Fibroblast of skin of right biceps (primary cell): Measurements from ENCODE around the gene TLCD5.

Experiments
- DNase-seq: peaks from one replicate; pipeline ENCODE4 v3.0.0-alpha.2; 2013

Gene TLCD5

DNA sequence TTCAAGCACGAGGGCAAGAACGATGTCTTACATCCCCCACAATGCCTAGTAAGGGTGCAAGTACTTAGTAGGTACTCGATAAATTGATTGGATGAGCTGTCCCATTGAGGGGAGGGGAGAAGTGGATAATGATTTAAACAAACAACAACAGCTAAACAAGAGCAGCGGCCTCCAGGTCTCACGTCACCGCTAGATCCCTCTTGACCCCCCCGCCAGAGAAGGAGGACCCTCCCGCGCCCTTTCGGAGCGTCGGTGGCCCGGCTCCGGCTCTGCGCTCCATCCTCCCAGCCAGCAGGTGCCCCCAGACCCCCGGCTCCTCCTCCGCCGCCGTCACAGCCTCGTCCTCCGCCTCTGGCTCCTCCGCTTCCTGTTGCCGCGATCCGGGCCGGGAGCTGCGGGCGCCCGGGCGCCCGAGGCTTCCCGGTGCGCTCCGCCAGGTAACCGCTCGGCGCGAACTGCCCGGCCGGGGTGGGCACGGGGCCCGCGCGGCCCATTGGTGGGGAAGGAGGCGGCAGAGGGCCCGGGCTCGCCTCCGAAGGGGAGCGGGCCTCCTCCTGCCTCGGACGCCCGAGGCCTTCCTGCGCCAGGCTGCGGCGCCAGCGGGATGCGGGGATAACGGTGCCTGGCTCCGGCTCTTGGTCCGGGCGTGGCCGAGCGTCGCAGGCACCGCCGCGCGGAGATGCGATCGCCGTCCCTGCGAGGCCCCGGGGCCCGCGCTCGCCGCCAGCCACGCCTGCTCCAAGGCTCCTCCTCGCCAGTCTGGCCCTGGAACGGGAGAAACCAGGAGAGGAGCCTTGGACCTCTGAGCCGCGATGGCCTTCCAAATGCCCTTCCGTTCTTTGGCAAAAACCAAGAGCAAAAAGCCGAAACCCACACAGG lies at the start of gene TLCD5:
Gene TLCD5, plus strand, starts transcription at position 368 of the 879 bp plus-strand sequence. CDS start 2,143 bp downstream, outside the sequence.
- DNase-seq: peak; percentile 76

DNA sequence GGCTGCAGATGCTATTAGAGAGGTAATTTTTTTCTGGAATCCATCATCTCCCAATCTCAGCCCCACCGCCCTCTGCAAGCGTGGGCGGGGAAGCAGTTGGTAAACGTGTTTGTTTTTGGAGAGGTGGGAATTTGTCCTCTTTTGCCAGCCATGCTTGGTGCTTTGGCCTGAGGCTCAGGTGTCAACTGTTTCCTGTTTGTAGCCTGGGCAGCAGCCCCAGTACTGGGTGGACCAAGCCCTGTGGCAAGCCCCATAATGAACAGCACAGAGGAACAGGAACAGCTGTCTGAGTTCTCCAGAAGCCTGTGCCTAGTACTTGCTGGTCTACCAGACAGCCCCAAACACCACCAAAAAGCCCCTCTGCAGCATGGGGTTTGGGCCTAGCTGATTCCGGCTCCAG lies 45.6 kb upstream of the TLCD5 start:
- DNase-seq: no peak

DNA sequence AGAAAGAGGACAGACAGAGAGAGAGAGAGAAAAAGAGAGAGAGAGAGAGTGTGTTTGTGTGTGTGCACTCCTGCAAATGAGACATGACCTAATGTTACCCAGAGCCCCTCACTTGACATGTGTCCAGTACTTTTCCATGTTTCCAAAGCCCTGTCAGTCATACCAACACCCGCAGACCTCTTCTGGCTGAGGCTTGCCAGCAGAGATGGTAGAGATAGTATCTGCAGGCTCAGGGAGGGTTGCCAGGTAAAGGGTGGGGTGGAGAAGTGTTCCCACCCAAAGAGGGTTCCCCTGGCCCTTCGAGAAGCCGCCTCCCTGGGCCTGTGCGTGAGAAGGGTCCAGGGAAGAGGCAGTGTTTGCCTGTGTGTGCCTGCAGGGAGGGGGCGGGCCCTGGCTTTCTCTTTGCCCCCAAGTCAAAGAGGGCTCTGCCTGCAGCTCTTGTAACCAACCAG lies 44.5 kb upstream of the TLCD5 start:
- no peak for DNase-seq

DNA sequence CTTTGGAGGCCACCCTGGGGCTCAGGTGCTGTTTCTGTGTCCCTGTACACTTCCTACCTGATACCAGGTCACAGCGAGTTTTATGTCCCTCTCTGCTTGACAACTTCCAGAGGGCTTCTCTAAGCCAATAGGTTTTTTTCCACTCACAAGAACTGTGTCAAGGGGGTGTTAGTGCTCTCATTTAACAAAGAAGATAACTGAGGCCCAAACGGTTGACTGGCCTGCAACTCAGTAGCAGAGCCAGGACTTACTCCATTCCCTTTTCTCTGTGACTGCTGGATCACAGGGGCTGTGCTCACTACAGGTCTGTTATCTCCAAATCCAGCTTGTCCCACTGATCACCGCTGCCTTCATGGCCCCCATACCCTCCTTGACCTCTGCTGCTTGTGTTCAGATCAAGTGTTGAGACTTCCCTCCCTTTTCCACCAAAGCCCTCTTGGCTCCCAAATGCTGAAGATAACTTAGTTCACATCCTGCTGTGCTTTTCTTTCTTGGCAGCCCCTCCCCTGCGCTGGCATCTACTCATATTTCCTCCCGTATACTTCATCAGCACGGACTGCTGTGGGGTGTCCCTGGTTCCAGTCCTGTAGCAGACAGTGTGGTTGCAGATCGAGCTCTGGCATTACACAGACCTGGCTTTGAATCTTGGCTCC lies 43.8 kb upstream of the TLCD5 start:
- peak; percentile 19 for DNase-seq

DNA sequence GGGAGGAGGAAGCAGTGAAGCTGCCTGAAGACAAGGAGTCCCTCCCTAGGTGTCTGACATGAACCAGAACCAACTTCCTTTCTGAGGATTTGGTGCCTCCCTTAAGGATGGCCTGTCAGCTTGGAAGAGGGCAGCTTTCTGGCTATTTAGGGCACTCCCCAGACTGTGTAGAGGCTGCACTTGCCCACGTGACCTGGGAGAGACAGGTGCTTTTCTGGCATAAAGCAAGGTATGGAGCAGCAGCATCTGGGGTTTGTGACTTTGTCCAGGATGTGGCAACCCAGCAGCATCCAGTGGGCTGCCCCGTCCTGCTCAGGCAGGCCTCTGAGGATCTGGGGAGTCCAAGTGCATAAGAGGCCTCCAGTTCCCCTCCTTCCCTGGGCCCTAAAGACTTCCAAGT lies 42.0 kb upstream of the TLCD5 start:
- no peak for DNase-seq

DNA sequence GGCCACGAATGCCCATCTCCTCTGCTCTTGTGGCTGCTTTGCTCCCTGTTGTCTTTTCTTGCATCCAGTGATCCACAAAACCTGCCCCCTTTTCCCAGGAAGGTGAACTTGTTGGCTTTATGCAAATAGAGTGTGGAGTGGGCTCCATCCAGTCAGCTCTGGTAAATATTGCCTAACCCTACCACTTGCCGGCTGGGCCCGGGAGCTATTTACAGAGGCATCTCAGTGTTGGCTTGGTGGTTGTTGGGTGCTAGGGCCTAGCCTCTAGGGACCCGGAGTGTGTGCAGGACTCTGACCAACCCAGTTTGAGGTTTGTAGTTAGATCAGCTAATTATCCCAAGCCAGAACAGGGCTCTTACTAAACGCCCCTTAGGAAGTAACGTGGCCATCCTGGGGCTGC lies 40.8 kb upstream of the TLCD5 start:
- DNase-seq: no peak

DNA sequence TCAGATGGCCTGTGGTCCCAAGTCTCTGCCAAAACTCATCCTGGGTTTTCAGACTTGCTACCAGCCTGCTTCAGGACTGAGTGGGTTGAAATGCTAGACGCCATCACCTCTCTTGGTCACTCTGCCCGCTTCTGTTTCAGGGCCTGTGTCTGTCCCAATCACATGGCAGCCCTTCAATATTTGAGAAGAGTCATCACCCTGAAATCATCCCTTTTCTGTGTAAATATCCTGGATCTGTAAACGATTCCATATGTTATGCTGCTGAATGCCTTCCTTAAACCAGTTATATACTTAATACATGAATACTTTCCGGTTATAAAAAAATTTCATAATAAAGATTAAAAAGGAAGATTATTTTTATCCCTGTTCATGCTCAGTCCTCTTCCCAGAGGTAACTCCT lies 39.8 kb upstream of the TLCD5 start:
- peak; percentile 67 for DNase-seq

DNA sequence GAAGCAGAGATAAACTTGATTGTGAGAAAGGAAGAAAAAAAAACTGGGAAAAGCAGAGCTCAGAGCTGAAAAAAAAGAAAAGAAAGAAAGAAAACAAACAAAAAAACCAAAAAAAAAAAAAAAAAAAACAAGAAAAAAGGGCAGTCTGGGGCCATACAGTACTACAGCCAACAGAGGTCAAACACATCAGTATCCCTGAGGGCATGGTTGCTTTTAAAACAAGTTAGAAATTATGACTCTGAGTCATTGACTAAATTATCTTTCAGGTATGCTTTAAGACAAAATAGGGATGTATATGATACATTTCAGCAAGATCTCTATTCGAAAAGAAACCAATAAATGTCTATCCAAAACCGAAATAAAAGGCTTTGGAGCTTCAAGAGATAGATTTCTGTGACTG lies 37.1 kb upstream of the TLCD5 start:
- DNase-seq: no peak

DNA sequence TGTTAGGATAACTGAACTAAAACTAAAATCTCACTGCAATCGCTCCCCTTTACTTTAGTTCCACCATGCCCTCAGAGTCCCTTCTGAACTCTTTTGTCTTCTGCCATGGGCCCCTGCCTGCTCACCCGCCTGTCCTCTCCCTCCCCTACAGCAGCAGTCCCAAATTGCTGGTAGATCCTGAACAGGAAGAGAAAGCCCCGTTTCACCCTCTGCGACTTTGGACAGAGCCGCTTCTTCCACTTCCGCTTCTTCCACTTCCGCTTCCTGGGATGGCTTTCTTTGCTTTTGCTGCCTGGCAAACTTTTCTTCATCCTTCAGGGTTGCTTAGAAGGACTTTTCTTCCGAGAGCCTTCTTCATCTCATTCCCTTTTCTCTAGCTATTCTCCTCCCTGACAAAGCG lies 35.7 kb upstream of the TLCD5 start:
- DNase-seq: no peak

DNA sequence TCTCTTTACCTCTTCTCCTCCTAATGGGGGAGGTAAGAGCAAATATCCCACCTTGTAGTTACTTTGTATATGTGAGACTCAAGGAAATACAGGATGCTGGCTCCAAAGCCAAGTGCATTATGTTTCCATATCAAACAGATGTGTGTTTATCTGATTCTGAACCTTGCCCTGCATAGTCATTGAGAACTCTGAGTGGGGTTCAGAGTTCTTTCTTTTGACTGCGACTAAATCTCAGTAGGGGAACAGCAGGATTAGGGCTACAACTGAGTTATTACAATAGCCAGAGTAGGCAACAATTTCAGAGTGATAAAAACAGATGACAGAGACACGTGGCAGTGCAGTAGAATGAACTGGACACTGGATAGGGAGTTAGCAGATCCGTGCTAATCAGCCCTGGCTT lies 34.1 kb upstream of the TLCD5 start:
- DNase-seq: no peak

DNA sequence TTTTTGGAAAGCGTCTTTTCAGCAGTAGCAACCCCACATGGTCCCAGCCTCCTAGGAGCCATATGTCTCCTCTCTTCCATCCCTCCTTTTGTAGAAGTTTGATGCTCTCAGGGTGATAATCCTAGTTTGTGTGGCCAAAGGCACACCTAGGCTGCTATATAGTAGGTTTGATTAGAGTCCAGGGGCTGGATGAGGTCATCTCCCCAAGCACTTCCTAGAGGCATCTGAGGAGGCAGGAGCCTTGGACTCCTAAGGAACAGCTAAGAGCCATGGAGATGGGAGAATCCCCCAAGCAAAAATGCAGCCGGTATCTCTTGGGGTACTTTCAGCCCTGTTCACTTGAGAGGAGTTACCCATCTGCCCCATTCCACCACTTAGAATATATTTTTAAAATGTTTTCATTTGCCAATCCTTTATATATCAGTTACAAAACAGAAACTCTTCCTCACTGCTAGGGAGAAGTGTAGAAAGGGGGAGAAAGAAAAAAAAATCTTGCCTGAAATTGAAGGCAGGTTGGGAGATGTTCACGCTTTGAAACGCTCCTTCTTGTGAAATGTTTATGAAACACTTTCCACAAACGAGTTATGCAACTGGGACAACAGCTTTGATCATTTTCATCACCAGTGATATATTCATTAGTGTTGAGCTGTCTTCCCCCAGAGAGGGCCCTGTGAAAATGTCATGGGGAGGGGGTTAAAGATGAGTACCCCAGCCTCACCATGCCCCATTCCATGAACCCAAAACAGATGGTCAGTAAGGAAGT lies 31.9 kb upstream of the TLCD5 start:
- DNase-seq: no peak

DNA sequence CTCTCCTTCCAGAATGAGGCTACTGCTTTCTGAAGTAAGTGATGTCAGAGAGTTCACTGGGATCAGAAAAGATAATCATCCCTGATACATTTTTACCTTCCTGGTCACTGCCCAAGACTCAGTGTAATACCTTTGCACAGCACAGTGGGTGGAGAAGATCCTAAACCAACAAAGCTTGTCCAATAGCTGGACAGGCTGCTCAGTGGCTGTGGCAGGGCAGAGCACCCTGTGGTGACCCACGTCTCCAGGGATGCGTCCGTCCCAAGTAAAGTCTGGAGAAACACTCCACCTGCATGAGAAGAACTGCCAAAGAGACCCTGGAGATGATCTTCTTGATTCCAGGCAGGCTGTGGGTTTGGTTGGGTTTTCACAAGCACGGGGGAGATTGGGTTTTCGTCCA lies 31.0 kb upstream of the TLCD5 start:
- DNase-seq: no peak

DNA sequence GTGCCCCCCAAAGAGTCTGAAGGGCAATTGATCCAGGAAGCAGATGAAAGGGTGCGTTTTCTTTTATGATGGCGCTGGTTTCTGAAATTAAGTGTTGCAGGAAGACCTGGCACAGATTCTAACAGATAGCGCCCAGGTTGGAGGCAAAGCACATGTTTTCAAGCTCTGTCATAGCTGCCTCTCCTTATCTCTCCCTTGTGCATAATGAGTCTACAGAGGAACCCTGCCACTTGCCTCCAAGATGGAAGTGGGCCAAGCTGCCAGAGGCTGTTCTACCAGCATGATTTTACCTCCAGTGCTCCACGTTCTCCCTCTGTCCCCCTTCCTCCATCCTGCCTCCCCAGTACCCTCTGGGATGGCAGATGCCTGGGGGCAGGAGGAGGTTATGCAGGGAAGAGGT lies 30.0 kb upstream of the TLCD5 start:
- DNase-seq: peak; percentile 11

DNA sequence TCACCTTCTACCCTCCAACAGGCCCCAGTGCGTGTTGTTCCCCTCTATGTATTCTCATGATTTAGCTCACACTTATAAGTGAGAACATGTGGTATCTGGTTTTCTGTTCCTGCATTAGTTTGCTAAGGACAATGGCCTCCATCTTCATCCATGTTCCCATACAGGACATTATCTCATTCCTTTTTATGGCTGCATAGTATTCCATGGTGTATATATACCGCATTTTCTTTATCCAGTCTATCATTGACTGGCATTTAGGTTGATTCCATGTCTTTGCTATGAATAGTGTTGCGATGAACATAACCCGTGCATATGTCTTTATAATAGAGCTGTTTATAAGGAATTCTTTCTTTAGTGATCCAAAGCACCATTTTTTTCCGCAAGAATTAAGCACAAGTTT lies 28.5 kb upstream of the TLCD5 start:
- DNase-seq: no peak

DNA sequence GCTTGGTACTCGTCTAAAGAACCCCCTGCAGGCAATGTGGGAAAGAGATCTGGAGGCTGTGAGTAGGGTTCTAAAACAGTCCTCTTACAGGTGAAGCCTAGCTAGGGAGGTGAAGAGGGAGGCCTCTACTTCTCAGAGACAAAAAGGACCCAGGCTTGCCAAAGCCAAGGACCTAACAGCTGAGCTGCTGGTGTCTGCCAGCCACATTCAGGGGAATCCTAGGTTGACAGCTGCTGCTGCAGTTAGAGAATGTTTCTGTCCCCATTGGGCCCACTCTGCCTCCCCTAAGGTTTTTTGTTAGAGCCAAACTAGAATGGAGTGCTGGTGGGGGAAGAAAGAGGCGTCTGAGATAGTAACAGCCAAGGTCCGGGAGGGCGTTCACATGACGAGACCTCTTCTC lies 26.6 kb upstream of the TLCD5 start:
- DNase-seq: no peak

DNA sequence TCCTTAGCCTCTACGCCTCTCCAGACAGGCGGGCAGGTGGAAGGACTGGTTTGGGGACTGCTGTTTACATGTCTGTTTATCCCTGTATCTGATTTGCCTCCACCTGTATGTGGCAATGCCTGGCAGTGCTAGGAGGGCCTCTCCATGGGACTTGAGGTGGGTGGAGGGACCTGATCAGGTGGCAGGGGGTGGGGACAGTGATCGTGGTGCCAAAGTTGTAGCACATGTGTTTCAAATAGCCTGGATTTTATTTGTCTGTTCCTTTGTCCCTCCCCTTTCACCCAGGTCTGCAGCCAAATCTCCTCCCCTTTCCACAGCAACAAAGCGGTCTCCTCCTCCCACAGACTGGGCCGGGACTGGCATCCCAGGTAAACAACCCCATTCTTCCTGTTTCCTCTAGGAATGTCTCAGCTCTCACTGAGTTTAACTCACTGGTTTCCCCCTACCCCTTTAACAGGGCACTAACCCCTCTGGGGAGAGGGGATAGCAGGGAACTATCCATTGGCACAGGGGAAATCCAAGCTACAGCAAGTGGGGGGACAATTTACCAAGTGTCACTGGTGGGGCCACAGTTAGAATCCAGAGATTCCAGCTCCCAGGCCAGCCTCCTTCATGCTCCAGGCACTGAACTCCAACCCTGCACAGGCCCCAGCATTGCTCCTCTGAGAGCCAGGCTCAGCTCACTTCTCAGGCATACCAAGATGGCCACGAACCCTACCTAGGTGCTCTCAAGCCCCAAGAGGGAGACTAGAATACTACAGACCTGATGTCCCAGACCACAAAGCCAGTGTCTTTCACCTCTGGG lies 22.9 kb upstream of the TLCD5 start:
- DNase-seq: no peak

DNA sequence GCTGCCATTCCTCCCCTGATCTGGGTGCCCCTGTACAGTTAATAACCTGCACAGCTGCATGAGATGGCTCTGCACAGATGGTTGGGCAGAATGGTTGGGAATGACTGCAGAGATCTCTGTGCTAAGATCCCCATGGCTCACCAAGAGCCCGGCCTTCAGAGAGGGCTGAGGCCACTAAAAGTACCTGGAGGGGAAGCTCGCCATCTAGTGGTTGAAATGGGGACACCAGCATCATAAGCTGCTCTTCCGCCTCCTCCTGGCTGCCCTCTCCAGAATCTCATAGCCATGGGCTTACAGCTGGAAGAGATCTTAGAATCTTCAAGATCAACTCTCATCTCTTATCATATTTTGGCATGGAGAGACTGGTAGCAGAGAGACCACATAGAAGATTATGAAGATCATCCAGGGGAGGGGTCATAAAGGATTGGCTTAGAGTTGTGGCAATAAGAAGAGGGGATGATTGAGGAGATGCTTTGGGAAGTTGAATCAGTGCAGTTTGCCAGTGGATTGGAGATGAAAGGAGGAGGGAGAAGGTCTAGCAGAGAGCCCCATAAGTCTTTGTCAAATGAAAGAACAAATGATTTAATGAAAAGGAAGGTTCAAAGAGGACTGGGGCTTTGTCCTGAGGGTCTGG lies 22.0 kb upstream of the TLCD5 start:
- DNase-seq: peak; percentile 63

DNA sequence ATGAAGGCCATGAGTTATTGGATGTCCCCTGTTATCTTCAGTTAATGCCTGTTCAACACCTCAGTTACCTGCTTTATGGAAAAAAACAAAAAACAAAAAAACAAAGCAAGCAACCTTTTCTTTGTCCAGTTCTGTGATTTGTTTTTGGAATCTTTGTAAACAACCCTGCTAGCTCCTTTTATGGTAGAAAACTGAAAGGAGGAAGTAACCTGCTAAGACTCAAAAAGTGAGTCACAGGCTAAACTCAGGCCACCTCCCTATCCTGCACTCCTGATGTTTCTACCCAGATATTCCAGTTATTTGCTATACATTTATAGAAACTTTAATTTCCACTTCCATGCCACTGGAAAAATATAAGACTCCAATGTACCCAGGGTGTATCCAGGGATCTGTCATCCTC lies 20.6 kb upstream of the TLCD5 start:
- peak; percentile 33 for DNase-seq

DNA sequence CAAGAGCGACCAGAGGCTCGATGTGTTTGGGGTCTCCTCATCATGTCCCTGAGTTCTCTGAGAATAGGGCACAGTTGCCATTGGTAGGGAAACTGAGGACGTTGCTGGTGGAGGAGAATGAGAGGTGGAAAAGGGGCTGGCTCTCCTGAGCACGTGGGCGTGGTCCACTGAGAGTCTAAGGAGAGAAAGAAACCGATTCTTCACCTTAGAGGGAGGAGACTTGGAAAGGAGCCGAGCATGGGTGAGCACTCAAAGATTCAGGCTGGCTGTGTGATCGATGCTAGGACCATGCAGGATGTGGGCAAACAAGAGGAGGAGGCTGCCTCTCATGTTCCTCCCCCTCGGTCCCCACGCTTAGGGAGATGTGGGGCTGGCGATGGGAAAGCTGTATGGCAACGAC lies 19.8 kb upstream of the TLCD5 start:
- no peak for DNase-seq

DNA sequence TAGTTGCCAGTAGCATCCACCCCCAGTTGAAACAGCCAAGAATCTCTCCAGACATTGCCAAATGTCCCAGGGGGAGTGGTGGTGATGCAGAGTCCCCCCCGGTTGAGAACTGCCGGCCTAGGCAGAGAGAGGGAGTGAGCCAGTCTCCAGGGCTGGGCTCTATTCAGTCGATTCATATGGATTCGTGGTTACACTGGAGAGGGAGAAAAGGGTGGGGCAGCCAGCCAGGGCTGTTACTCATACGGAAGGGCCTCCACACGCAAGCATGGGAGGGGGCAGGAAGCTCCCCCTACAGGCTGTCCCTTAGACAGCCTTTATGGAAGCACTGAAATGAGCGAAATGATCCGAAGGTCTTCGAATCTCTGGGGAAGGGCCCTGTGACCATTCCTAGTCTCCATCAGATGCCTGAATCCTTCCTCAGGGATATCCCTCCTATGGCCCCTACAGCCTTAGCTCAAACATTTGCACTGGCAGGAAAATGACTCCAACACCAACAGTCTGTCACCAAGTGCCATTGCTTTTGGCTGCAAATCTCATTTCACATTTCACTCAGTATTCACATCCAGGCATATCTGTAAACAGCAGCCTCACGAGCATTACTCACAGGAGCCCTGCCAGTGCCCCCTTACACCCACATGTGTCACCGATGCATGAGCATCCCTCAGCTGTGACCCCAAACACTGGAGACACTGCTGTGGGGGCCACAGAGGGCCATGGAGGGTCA lies 18.4 kb upstream of the TLCD5 start:
- DNase-seq: peak; percentile 96

DNA sequence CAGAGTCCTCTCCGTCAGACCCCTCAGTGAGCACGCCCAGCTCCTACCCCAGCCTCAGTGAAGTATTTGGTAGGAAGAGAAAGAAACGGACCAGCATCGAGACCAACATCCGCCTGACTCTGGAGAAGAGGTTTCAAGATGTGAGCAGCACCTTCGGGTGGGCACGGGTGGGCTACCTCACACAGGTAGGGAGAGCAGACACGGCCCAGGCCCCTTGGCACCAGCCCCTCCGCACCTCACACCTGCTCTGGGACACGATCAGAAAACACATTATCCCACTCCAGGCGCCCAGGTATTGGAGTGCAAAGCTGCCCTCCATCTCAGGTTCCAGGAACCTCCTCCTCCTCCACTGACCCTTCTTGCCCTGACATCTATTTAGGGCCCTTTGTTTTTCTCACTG lies 17.6 kb upstream of the TLCD5 start:
- DNase-seq: no peak

DNA sequence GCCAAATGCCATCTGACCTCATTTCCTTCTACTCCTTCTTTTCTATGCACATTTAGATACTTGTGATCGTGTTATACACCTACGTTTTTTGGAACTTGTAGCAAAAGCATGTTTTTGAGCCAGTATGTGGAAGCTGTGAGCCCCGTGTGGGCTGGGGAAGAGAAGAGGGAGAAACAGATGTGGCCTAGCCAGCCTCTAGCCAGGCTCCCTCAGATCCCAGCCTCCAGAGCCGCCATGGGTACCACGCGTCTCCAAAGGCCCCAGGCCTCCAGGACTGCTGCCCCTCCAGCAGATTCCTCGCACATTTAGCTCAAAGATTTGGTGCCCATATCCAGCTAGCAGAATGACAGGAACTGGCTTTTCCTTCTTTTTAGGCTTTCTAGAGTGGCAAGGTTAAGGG lies 17.0 kb upstream of the TLCD5 start:
- no peak for DNase-seq
